ENCODE data around the gene RCN2.

GRCh38 chr15:76932135-76932966, 802 bp downstream of the RCN2 start:
- TF ChIP-seq EZH2 (IDR thresholded peaks at IDR 0.05; ENCODE audit: borderline replicate concordance, low read length) (no peak), CTCF (conservative IDR thresholded peaks at IDR 0.05 in 1 of 2, IDR thresholded peaks at IDR 0.05 in 1 of 2; ENCODE audit: extremely low read depth in 1 of 2, insufficient read depth in 1 of 2, low read depth in 1 of 2, low read length in 2 of 2) (no peak)
